Inferior parietal cortex (tissue), 1 donor: ENCODE data around the gene CHML.

Experiments
- DNase-seq: peaks from one replicate; pipeline ENCODE4 v3.0.0-alpha.2; 2016; ENCODE audit errors: extremely low spot score

Gene CHML

GRCh38 chr1:241645199-241645598 is 5.0 kb upstream of the CHML start:
- DNase-seq = no peak

- DNase-seq = no peak
Observed at GRCh38 chr1:241644259-241644658, 4.1 kb upstream of the CHML start.

- DNase-seq = no peak
Observed at GRCh38 chr1:241642593-241642944, 2.4 kb upstream of the CHML start.

- DNase-seq = no peak
Observed at GRCh38 chr1:241641773-241642592, 1.8 kb upstream of the CHML start.

- no peak for DNase-seq
Observed at GRCh38 chr1:241640867-241641622, 876 bp upstream of the CHML start.

- DNase-seq = no peak
Observed at GRCh38 chr1:241639623-241640148, 483 bp downstream of the CHML start.

GRCh38 chr1:241638909-241639622 is 1.1 kb downstream of the CHML start:
- DNase-seq = peak; percentile 29

- no peak for DNase-seq
Observed at GRCh38 chr1:241638099-241638682, 2.0 kb downstream of the CHML start.

GRCh38 chr1:241637604-241638003 is 2.6 kb downstream of the CHML start:
- DNase-seq = peak; percentile 25

GRCh38 chr1:241637046-241637590 is 3.1 kb downstream of the CHML start:
- DNase-seq = peak; percentile 30

- no peak for DNase-seq
Observed at GRCh38 chr1:241636291-241636690, 3.9 kb downstream of the CHML start.

- DNase-seq = no peak
Observed at GRCh38 chr1:241635556-241636152, 4.5 kb downstream of the CHML start.

GRCh38 chr1:241632987-241633386 is 7.2 kb downstream of the CHML start:
- DNase-seq = no peak

GRCh38 chr1:241631674-241632073 is 8.5 kb downstream of the CHML start:
- no peak for DNase-seq

- no peak for DNase-seq
Observed at GRCh38 chr1:241630899-241631298, 9.3 kb downstream of the CHML start.

GRCh38 chr1:241630476-241630875 is 9.7 kb downstream of the CHML start:
- no peak for DNase-seq

- DNase-seq = no peak
Observed at GRCh38 chr1:241630005-241630404, 10.2 kb downstream of the CHML start.

GRCh38 chr1:241627453-241628259 is 12.5 kb downstream of the CHML start:
- peak; percentile 63 for DNase-seq

- DNase-seq = no peak
Observed at GRCh38 chr1:241624935-241625334, 15.2 kb downstream of the CHML start.

GRCh38 chr1:241622669-241623068 is 17.5 kb downstream of the CHML start:
- DNase-seq = no peak
